ENCODE data around the gene PIP. TPM values are rescaled to one million over a fixed set of nuclear protein-coding genes. Genes with fewer than 3 reads are reported as not detected.
"Not testable (repeated sequence)": the region's sequence is repeated elsewhere in the genome, so short reads cannot be mapped to it uniquely, and the experiment has no call there.

PIP gene
- not detected for total RNA-seq

- POLR2A ChIA-PET, result no interaction called here
- CTCF ChIA-PET, result no interaction called here
Observed at GRCh38 chr7:143131781-143132180, at the start of gene PIP. PIP (plus strand) TSS chr7:143132077; CDS start chr7:143132117, 40 bp downstream.

GRCh38 chr7:143085109-143085508 lies 46.8 kb upstream of the PIP start:
- POLR2A ChIA-PET, result no interaction called here
- CTCF ChIA-PET, result no interaction called here

- POLR2A ChIA-PET, CTCF ChIA-PET: not testable (repeated sequence)
Observed at GRCh38 chr7:143085610-143086009, 46.3 kb upstream of the PIP start.

GRCh38 chr7:143088549-143089231 lies 43.2 kb upstream of the PIP start:
- POLR2A ChIA-PET, CTCF ChIA-PET: not testable (repeated sequence)

- POLR2A ChIA-PET, result no interaction called here
Observed at GRCh38 chr7:143096146-143096545, 35.7 kb upstream of the PIP start.

GRCh38 chr7:143099579-143099978 lies 32.3 kb upstream of the PIP start:
- CTCF ChIA-PET, POLR2A ChIA-PET: not testable (repeated sequence)

More at GRCh38 chr7:143096146-143096545, 35.7 kb upstream of the PIP start:
- CTCF ChIA-PET, result no interaction called here

- CTCF ChIA-PET, result no interaction called here
- POLR2A ChIA-PET, result no interaction called here
Observed at GRCh38 chr7:143104759-143105158, 27.1 kb upstream of the PIP start.

- CTCF ChIA-PET, POLR2A ChIA-PET: not testable (repeated sequence)
Observed at GRCh38 chr7:143108019-143108418, 23.9 kb upstream of the PIP start.

- POLR2A ChIA-PET, result no interaction called here
- CTCF ChIA-PET, result no interaction called here
Observed at GRCh38 chr7:143117395-143117794, 14.5 kb upstream of the PIP start.

GRCh38 chr7:143120691-143121405 lies 11.0 kb upstream of the PIP start:
- ChIA-PET CTCF (no interaction called here), POLR2A (no interaction called here)

- POLR2A ChIA-PET, result not testable (repeated sequence)
- CTCF ChIA-PET, result interaction anchor here (0.6 kb wide), 1 partner anchor 71 kb away, joined by 3 read pairs; no protein-coding TSS in a partner anchor
Observed at GRCh38 chr7:143123326-143123725, 8.6 kb upstream of the PIP start.

- POLR2A ChIA-PET, result no interaction called here
- CTCF ChIA-PET, result no interaction called here
Observed at GRCh38 chr7:143126146-143126545, 5.7 kb upstream of the PIP start.

GRCh38 chr7:143129051-143129450 lies 2.8 kb upstream of the PIP start:
- ChIA-PET CTCF (interaction anchor here (0.6 kb wide), 2 partner anchors 770 to 1693 kb away, joined by 3 to 6 read pairs; no protein-coding TSS in a partner anchor), POLR2A (no interaction called here)

- CTCF ChIA-PET, result no interaction called here
- POLR2A ChIA-PET, result no interaction called here
Observed at GRCh38 chr7:143129477-143129876, 2.4 kb upstream of the PIP start.

GRCh38 chr7:143130541-143130940 lies 1.3 kb upstream of the PIP start:
- POLR2A ChIA-PET, result no interaction called here
- CTCF ChIA-PET, result no interaction called here

GRCh38 chr7:143147070-143147469 lies 15.2 kb downstream of the PIP start:
- ChIA-PET CTCF (no interaction called here), POLR2A (no interaction called here)

GRCh38 chr7:143148050-143148449 lies 16.2 kb downstream of the PIP start:
- CTCF ChIA-PET, result no interaction called here
- POLR2A ChIA-PET, result no interaction called here

GRCh38 chr7:143148651-143149050 lies 16.8 kb downstream of the PIP start:
- POLR2A ChIA-PET, result no interaction called here
- CTCF ChIA-PET, result no interaction called here

GRCh38 chr7:143150696-143151095 lies 18.8 kb downstream of the PIP start:
- CTCF ChIA-PET, POLR2A ChIA-PET: not testable (repeated sequence)

GRCh38 chr7:143158617-143159016 lies 26.7 kb downstream of the PIP start:
- POLR2A ChIA-PET, CTCF ChIA-PET: not testable (repeated sequence)

- POLR2A ChIA-PET, result no interaction called here
Observed at GRCh38 chr7:143171697-143172096, 39.8 kb downstream of the PIP start.

GRCh38 chr7:143172354-143172753 lies 40.5 kb downstream of the PIP start:
- CTCF ChIA-PET, result interaction anchor here (1.1 kb wide), 1 partner anchor 144 kb away, joined by 3 read pairs; the partner anchor contains the start of gene CLCN1
- POLR2A ChIA-PET, result no interaction called here

More at GRCh38 chr7:143171697-143172096, 39.8 kb downstream of the PIP start:
- CTCF ChIA-PET, result interaction anchor here (0.6 to 1.1 kb wide), 2 partner anchors 8 to 144 kb away, joined by 3 to 5 read pairs; partner anchors contain the start of gene CLCN1
